Stromal cell of bone marrow (primary cell): Measurements from ENCODE around the gene TIGAR.

Experiments
- DNase-seq: peaks from one replicate; pipeline ENCODE4 v3.0.0-alpha.2; 2012; ENCODE audit warnings: low read depth

Gene TIGAR

DNA sequence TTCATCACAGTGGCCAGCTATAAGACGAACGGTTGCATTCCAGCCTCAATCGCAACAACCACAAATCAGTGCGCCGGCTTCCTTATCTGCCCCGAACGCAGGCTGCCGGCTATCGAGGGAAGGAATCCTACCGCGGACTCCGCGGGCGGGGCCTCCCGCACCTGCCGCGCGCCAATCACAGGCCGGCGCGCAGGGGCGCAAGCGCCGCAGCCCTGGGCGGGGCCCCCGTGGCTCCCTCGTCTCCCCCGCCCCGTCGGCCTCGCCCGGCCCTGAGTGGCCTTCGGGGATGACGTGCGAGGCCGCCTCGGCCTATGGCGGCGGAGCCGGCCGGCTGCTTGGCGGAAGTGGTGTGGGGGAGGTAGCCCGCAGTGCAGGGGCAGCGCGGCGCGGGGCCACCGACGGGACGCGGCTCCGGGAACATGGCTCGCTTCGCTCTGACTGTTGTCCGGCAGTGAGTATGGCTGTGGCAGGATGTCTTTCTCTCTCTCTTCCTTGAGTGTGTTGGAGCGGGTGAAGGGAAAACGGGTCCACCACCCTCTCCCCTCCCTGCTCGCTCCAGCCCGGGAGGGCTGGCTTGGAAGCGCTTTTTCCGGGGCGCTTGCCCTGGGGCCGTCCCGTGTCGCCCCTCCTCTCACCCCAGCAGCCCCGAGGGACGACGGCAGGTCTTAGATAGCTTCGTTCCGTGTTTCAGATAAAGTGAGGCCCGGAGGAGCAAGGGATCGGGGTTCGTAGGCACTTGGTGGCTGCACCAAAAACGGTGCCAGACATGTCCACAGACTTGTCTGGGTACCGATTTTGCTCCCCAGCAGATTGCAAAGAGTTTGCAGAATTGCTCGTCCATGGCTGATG is at the start of gene TIGAR:
Gene TIGAR, plus strand, starts transcription at position 361 of the 849 bp plus-strand sequence. Its CDS starts 59 bp downstream, at position 420.
- DNase-seq = peak; percentile 89

DNA sequence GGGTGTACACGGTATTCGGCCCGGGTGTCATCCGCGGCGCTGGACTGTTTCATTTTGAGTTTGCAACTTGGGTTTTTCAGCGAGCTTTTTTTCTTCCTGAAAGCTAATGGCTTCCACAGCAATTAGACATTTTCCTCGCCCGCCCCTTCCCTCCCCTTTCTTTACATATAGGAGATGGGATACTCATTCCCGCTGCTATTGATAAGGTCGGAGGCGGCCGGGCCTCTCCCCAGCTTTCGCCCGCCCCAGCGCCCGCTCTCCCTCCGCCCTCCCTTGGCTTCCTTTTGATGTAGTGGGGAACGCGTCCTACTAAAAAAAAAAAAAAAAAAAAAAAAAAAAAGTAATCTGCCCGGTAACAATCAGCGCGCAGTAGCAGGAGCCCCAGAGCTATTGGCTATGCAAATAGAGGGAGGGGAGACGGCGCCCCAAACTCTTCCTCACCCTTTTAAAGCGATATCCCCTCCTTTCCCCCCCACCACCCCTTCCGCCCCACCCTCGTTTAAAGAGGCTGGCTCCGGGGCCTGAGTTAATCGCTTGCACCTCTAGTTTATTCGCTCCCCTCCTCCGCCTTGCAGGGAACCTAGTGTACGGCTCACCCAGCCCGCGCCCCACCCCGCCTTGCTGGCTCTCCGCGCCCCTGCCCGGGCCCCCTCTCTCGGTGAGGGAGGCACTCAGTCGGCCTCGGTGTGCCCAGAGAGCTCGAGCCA is 49.1 kb upstream of the TIGAR start:
- no peak for DNase-seq

GRCh38 chr12:4272424-4273272 is 48.4 kb upstream of the TIGAR start:
- no peak for DNase-seq

DNA sequence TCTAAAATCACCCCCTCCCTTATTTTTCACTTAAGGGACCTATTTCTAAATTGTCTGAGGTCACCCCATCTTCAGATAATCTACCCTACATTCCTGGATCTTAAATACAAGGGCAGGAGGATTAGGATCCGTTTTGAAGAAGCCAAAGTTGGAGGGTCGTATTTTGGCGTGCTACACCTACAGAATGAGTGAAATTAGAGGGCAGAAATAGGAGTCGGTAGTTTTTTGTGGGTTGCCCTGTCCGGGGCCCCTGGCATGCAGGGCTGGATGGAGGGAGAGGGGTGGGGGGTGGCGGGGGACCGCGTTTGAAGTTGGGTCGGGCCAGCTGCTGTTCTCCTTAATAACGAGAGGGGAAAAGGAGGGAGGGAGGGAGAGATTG is 47.8 kb upstream of the TIGAR start:
- no peak for DNase-seq

GRCh38 chr12:4273652-4274395 is 47.2 kb upstream of the TIGAR start, which contains the start of gene CCND2:
CCND2 (plus strand) TSS chr12:4273762; CDS start chr12:4274041, 279 bp downstream.
- DNase-seq = peak; percentile 34

DNA sequence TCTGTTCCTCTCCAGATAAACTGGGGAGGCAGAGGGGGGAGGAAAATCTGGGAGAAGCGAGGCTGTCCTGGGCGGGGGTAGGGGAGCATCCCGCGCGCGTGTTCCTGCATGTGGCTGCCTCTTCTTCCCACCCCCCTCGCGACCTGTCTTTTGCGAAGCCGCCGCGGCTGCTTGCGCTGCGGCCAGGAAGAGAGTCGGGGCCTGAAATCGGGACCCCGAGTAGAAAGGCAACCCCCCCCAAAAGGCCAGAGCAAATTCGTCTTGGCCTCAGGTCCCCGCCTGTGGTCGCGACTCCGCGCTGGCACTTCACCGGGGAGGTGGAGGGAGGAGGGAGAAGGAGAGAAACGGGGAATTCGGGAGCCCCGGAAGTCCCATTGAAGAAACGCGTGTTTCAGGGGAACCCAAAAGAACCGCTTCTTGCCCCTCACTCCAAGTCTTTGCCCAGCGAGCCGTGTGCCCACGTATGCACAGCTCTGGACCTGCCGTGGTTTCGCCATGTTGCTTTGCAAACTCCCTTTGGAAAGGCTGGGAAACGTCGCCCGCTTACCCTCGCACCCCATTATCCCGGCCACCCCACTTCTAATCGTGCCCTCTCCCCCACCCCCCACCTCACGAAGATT is 46.5 kb upstream of the TIGAR start:
- no peak for DNase-seq

DNA sequence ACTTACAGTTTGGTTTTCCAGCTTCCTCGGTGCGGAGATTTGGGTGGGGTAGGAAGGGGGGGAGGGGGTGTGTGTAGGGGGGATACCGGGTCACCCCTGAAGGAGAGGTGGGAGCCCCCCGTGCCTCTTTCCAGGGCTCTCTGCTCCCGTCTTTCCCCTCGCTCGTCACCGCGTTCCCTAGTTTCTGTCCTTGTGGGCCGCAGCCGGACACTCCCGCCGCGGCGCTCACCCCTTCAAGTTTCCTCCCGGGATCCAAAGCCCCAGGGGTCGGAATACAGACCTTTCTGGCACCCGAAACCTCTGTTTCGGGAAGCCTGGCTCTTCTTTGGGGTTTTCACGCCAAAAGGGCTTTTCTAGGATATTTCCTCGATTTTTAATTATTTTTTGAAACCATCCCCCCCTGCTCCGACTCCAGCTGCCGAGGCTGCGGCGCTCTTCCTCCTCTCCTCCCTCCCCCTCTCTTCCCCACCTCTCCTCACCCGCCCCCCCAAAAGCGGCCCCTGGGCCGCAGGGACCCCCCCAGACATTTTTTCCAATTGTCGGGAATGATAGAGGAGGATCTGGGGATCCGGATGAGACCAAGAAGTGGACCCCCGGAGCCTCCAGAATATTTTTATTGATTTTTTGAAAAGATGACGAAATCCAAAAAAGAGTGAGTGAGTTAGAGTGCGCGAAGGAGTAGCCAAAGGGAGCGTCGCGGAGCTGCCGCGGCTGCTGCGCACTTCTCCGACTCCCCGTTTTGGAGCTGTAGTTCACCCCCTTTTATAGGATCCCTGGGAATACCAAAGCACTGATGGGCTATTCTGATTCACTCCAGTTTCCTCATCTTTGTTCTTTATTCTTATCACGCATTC is 45.8 kb upstream of the TIGAR start:
- DNase-seq = no peak

DNA sequence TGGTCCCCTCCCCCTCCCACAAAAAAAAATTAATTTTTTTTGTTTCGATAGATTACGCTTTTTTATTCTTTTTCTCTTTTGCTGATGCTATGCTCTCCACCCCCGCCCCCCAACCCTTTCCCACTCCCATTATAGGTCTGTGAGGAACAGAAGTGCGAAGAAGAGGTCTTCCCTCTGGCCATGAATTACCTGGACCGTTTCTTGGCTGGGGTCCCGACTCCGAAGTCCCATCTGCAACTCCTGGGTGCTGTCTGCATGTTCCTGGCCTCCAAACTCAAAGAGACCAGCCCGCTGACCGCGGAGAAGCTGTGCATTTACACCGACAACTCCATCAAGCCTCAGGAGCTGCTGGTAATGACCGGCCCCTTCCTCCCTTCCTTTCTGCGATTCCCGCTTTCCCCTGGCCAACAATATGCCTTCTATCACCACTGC is 45.1 kb upstream of the TIGAR start:
- DNase-seq = no peak

- peak; percentile 65 for DNase-seq
Measured at GRCh38 chr12:4276524-4277204, 44.3 kb upstream of the TIGAR start.

DNA sequence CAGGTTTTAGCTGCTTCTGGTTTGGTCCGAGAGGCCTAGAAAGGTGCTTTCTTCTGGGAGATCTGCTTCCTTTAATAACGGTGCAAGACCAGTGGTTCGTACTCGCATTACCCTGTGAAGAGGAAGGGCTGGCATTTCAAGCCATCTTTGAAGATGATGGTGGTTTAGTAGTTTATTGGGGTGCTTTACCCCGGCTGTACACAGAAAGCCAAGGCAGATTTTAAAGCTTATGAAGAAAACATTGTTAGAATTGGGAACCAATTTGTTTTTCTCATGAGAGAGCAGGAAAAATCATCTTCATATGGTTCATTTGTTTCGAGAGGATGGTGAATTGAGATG is 43.8 kb upstream of the TIGAR start:
- DNase-seq = no peak

DNA sequence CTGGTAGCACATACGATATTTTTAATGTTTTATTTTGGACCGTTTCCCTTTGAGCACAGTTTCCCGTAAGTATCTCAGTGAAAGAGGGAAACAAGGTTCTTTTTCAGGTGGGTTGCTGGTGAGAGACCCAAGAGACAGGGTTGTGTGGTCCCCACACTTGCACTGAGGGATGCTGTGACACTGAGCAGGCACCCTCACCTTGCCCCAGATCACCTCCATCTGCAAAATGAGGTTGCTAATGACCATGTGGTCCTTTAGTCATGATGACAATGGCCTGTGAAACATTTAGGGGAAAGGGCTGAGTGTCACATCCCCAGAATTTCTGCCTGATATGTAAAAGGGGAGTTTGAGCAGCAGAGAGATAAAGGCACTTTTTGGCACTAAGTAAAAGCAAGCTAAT is 43.2 kb upstream of the TIGAR start:
- no peak for DNase-seq

- no peak for DNase-seq
Measured at GRCh38 chr12:4278329-4279197, 42.5 kb upstream of the TIGAR start.

GRCh38 chr12:4279198-4279690 is 41.8 kb upstream of the TIGAR start:
- DNase-seq = no peak

GRCh38 chr12:4280351-4281163 is 40.5 kb upstream of the TIGAR start:
- no peak for DNase-seq

DNA sequence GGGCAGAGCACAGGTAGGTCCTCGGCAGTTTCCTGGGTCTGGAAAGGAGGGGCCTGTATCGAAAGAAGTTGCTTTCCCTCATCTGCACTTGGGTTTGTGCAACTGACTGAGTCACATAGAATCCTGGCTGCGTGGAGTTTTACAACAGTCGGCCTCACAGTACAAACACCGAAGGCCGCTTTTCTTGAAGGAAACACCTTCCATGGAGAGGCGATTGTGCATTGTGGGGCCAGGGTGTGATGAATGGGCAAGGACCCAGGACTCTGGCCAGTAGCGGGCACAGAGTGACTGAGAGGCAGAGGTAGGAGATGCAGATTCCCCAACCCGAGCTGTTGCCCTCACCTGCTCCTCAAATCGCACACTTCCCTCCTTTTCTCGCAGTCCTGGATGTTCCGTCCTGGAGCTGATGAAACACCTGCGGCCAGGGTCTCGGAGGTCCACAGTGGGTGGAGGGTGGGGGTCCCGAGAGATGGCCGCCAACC is 39.8 kb upstream of the TIGAR start:
- DNase-seq = no peak

GRCh38 chr12:4282103-4282891 is 38.7 kb upstream of the TIGAR start:
- no peak for DNase-seq
